HepG2 (cell line): ENCODE data around the gene SFXN5. TPM values are rescaled to one million over a fixed set of nuclear protein-coding genes. Genes with fewer than 3 reads are reported as not detected.

Source experiments
- BRD4 ChIP-seq: sonication (generic); formaldehyde crosslinking; IDR thresholded peaks from 2 replicates; pipeline ENCODE4 v1.4.0; 2020; ENCODE audit warnings: missing genetic modification reagents
- DMAP1 ChIP-seq: IDR thresholded peaks from 2 replicates; pipeline ENCODE4 v1.6.1; 2016
- DNMT1 ChIP-seq: sonication (generic); formaldehyde crosslinking; IDR thresholded peaks from 2 replicates; pipeline ENCODE4 v1.5.1; 2020; ENCODE audit warnings: mild to moderate bottlenecking, missing genetic modification reagents
- DPF2 ChIP-seq: sonication (generic); formaldehyde crosslinking; IDR thresholded peaks from 2 replicates; pipeline ENCODE4 v1.4.0; 2020; ENCODE audit warnings: mild to moderate bottlenecking, low read depth, missing genetic modification reagents, borderline replicate concordance
- ETV5 ChIP-seq: IDR thresholded peaks from 2 replicates; pipeline ENCODE4 v1.6.1; 2018; ENCODE audit warnings: missing biosample characterization, missing genetic modification reagents, inconsistent platforms, borderline replicate concordance
- GABPA ChIP-seq, 2 experiments: IDR thresholded peaks; 2 replicates each; pipeline ENCODE4 v1.6.1; 2011 to 2016; ENCODE audit warnings: low read depth in 2 of 2, low read length in 1 of 2, missing biosample characterization in 1 of 2, missing genetic modification characterization in 1 of 2
- KAT7 ChIP-seq: IDR thresholded peaks from 2 replicates; pipeline ENCODE4 v1.6.1; 2018; ENCODE audit warnings: borderline replicate concordance, missing compliant biosample characterization
- NFATC3 ChIP-seq: sonication (generic); formaldehyde crosslinking; IDR thresholded peaks from 2 replicates; pipeline ENCODE4 v1.5.1; 2020; ENCODE audit warnings: mild to moderate bottlenecking, missing genetic modification reagents
- NFE2L2 ChIP-seq: fragments of 150-350 bp; IDR thresholded peaks from 2 replicates; pipeline ENCODE4 v1.6.1; 2014; ENCODE audit warnings: low read length
- NKX3-1 ChIP-seq: sonication (generic); formaldehyde crosslinking; IDR thresholded peaks from 2 replicates; pipeline ENCODE4 v1.5.0; 2020; ENCODE audit warnings: missing genetic modification reagents
- ONECUT2 ChIP-seq: sonication (generic); formaldehyde crosslinking; IDR thresholded peaks from 2 replicates; pipeline ENCODE4 v1.4.0; 2020; ENCODE audit warnings: missing genetic modification reagents
- RXRA ChIP-seq: sonication (generic); formaldehyde crosslinking; IDR thresholded peaks from 2 replicates; pipeline ENCODE4 v1.5.1; 2020; ENCODE audit warnings: missing genetic modification reagents
- SUZ12 ChIP-seq: fragments of 150-350 bp; IDR thresholded peaks from 2 replicates; pipeline ENCODE4 v1.6.1; 2014; ENCODE audit warnings: low read depth, low read length
- TARDBP ChIP-seq: sonication (generic); formaldehyde crosslinking; IDR thresholded peaks from 2 replicates; pipeline ENCODE4 v1.8.0; 2022; ENCODE audit warnings: mild to moderate bottlenecking, missing genetic modification reagents
- TEAD3 ChIP-seq: optimal IDR thresholded peaks from 2 replicates; pipeline ENCODE3; 2016; ENCODE audit warnings: borderline replicate concordance
- ZBTB39 ChIP-seq: sonication (generic); formaldehyde crosslinking; IDR thresholded peaks from 2 replicates; pipeline ENCODE4 v1.5.0; 2020; ENCODE audit warnings: missing genetic modification reagents
- ZBTB4 ChIP-seq: sonication (generic); formaldehyde crosslinking; IDR thresholded peaks from 2 replicates; pipeline ENCODE4 v1.4.0; 2020; ENCODE audit warnings: missing genetic modification reagents, mild to moderate bottlenecking, borderline replicate concordance
- ZFAT ChIP-seq: sonication (generic); formaldehyde crosslinking; conservative IDR thresholded peaks from 2 replicates; pipeline ENCODE4 v1.8.1; 2023; ENCODE audit warnings: missing genetic modification reagents, inconsistent platforms
- ZFP36L2 ChIP-seq: sonication (generic); formaldehyde crosslinking; IDR thresholded peaks from 2 replicates; pipeline ENCODE4 v1.4.0; 2020; ENCODE audit warnings: missing genetic modification reagents
- ZFP90 ChIP-seq: sonication (generic); formaldehyde crosslinking; IDR thresholded peaks from 2 replicates; pipeline ENCODE4 v1.8.0; 2022; ENCODE audit warnings: missing genetic modification reagents, mild to moderate bottlenecking, inconsistent platforms, borderline replicate concordance
- ZNF629 ChIP-seq: sonication (generic); formaldehyde crosslinking; conservative IDR thresholded peaks from 2 replicates; pipeline ENCODE4 v1.5.0; 2020; ENCODE audit warnings: missing genetic modification reagents
- ZNF776 ChIP-seq: sonication (generic); formaldehyde crosslinking; IDR thresholded peaks from 2 replicates; pipeline ENCODE4 v1.4.0; 2020; ENCODE audit warnings: mild to moderate bottlenecking, missing genetic modification reagents
- ZSCAN31 ChIP-seq: sonication (generic); formaldehyde crosslinking; IDR thresholded peaks from 2 replicates; pipeline ENCODE4 v1.5.0; 2020; ENCODE audit warnings: low read depth, mild to moderate bottlenecking, missing genetic modification reagents
- polyA plus RNA-seq, 8 experiments: library from polyadenylated mRNA; depleted of rRNA in 3 of 8; stranded (reverse) in 7 of 8; unstranded in 1 of 8; fragments of >200 nt; fragmentation: Illumina TruSeq in 4 of 8; extraction: Trizol in 4 of 8; gene quantifications; 2 replicates each; pipeline versions ENCODE4 v1.2.1 to v1.2.3, GENCODE V29; 2011 to 2016; ENCODE audit warnings: low read depth in 4 of 8, missing spikeins in 1 of 8, mixed read lengths in 1 of 8; ENCODE audit not compliant: insufficient read depth in 1 of 8
- total RNA-seq, 5 experiments: library from RNA; depleted of rRNA; stranded (reverse); fragments of >200 nt; fragmentation: Illumina TruSeq; extraction: Trizol; gene quantifications; 2 replicates each; pipeline ENCODE4 v1.2.3, GENCODE V29; 2016; ENCODE audit warnings: low read depth in 1 of 5
- TF ChIP-seq, protein P1 (sequence below): fragments of 450-650 bp; IDR thresholded peaks from 2 replicates; pipeline ENCODE4 v1.6.1; 2017; ENCODE audit warnings: mild to moderate bottlenecking

SFXN5 gene
- total and polyA plus RNA-seq, 2 of the 13 experiments (the other 11 are each of a cell fraction or from before 2014, with no cell fraction given), result 34.9 to 37.4 TPM

GRCh38 chr2:72943540-72944395 lies 127.7 kb downstream of the SFXN5 start (continued):
- TF ChIP-seq ZBTB39 (CRISPR knock-in tag) (no peak), DMAP1 (CRISPR knock-in tag) (no peak), DNMT1 (CRISPR knock-in tag) (no peak), TEAD3 (CRISPR knock-in tag) (peak; percentile 29), ZFP90 (CRISPR knock-in tag) (no peak), ZBTB4 (CRISPR knock-in tag) (no peak), NFATC3 (CRISPR knock-in tag) (no peak), ZNF629 (CRISPR knock-in tag) (no peak), SUZ12 (no peak), ZFP36L2 (CRISPR knock-in tag) (no peak), RXRA (CRISPR knock-in tag) (peak; percentile 67; the same call in 1 of the 2 replicates), ZSCAN31 (0 out of 2 replicates have a peak, but pooled peaks have one; percentile 36), ONECUT2 (no peak), DPF2 (CRISPR knock-in tag) (peak; percentile 16; the same call in 1 of the 2 replicates), NFE2L2 (no peak), KAT7 (no peak), BRD4 (CRISPR knock-in tag) (no peak), NKX3-1 (CRISPR knock-in tag) (no peak), GABPA (IDR thresholded peaks at IDR 0.05; ENCODE audit: low read depth, low read length) (no peak), GABPA (CRISPR knock-in tag; IDR thresholded peaks at IDR 0.05; ENCODE audit: low read depth) (no peak), ZNF776 (no peak), ZFAT (CRISPR knock-in tag) (no peak), TARDBP (CRISPR knock-in tag) (no peak), ETV5 (CRISPR knock-in tag) (no peak)
- TF ChIP-seq, protein P1, sequence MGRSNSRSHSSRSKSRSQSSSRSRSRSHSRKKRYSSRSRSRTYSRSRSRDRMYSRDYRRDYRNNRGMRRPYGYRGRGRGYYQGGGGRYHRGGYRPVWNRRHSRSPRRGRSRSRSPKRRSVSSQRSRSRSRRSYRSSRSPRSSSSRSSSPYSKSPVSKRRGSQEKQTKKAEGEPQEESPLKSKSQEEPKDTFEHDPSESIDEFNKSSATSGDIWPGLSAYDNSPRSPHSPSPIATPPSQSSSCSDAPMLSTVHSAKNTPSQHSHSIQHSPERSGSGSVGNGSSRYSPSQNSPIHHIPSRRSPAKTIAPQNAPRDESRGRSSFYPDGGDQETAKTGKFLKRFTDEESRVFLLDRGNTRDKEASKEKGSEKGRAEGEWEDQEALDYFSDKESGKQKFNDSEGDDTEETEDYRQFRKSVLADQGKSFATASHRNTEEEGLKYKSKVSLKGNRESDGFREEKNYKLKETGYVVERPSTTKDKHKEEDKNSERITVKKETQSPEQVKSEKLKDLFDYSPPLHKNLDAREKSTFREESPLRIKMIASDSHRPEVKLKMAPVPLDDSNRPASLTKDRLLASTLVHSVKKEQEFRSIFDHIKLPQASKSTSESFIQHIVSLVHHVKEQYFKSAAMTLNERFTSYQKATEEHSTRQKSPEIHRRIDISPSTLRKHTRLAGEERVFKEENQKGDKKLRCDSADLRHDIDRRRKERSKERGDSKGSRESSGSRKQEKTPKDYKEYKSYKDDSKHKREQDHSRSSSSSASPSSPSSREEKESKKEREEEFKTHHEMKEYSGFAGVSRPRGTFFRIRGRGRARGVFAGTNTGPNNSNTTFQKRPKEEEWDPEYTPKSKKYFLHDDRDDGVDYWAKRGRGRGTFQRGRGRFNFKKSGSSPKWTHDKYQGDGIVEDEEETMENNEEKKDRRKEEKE, result no peak
